Measurements from ENCODE around the gene MARCHF2.
"Not testable (repeated sequence)": the region's sequence is repeated elsewhere in the genome, so short reads cannot be mapped to it uniquely, and the experiment has no call there.

MARCHF2 gene

GRCh38 chr19:8377598-8377997 lies 35.5 kb upstream of the MARCHF2 start:
- no peak for ATAC-seq (replicated peaks; ENCODE audit: extremely low read depth, poor library complexity, severe bottlenecking)
- no peak for DNase-seq (ENCODE audit: low spot score in 2 of 2)
- Mint-ChIP-seq H3K4me3 (no peak overlapping the region), H3K27ac (ENCODE audit: low read depth) (no peak overlapping the region), H3K36me3 (ENCODE audit: insufficient read depth) (no peaks in the 10 kb centered on the region), H3K27me3 (no peaks in the 10 kb centered on the region), H3K4me1 (no peaks in the 10 kb centered on the region), H3K9me3 (no peaks in the 10 kb centered on the region)

- not testable (repeated sequence) for H3K4me1 Mint-ChIP-seq; DNase-seq (ENCODE audit: low spot score in 2 of 2); H3K9me3 Mint-ChIP-seq; H3K36me3 Mint-ChIP-seq (ENCODE audit: insufficient read depth); H3K27me3 Mint-ChIP-seq; H3K27ac Mint-ChIP-seq (ENCODE audit: low read depth); ATAC-seq (replicated peaks; ENCODE audit: extremely low read depth, poor library complexity, severe bottlenecking); H3K4me3 Mint-ChIP-seq
Measured at GRCh38 chr19:8379156-8379891, 33.8 kb upstream of the MARCHF2 start.

GRCh38 chr19:8384569-8384968 lies 28.5 kb upstream of the MARCHF2 start:
- not testable (repeated sequence) for ATAC-seq (replicated peaks; ENCODE audit: extremely low read depth, poor library complexity, severe bottlenecking); H3K4me3 Mint-ChIP-seq; H3K9me3 Mint-ChIP-seq; H3K36me3 Mint-ChIP-seq (ENCODE audit: insufficient read depth); H3K27me3 Mint-ChIP-seq; H3K4me1 Mint-ChIP-seq; DNase-seq (ENCODE audit: low spot score in 2 of 2); H3K27ac Mint-ChIP-seq (ENCODE audit: low read depth)

GRCh38 chr19:8385103-8385502 lies 28.0 kb upstream of the MARCHF2 start:
- ATAC-seq (replicated peaks; ENCODE audit: extremely low read depth, poor library complexity, severe bottlenecking); H3K4me1 Mint-ChIP-seq; H3K36me3 Mint-ChIP-seq (ENCODE audit: insufficient read depth); H3K9me3 Mint-ChIP-seq; H3K4me3 Mint-ChIP-seq; DNase-seq (ENCODE audit: low spot score in 2 of 2); H3K27me3 Mint-ChIP-seq; H3K27ac Mint-ChIP-seq (ENCODE audit: low read depth): not testable (repeated sequence)

- not testable (repeated sequence) for H3K27me3 Mint-ChIP-seq; H3K4me3 Mint-ChIP-seq; H3K36me3 Mint-ChIP-seq (ENCODE audit: insufficient read depth); H3K27ac Mint-ChIP-seq (ENCODE audit: low read depth); ATAC-seq (replicated peaks; ENCODE audit: extremely low read depth, poor library complexity, severe bottlenecking); DNase-seq (ENCODE audit: low spot score in 2 of 2); H3K4me1 Mint-ChIP-seq; H3K9me3 Mint-ChIP-seq
Measured at GRCh38 chr19:8385566-8385965, 27.5 kb upstream of the MARCHF2 start.

- DNase-seq (ENCODE audit: low spot score in 2 of 2); H3K4me3 Mint-ChIP-seq; ATAC-seq (replicated peaks; ENCODE audit: extremely low read depth, poor library complexity, severe bottlenecking); H3K9me3 Mint-ChIP-seq; H3K27ac Mint-ChIP-seq (ENCODE audit: low read depth); H3K27me3 Mint-ChIP-seq; H3K4me1 Mint-ChIP-seq; H3K36me3 Mint-ChIP-seq (ENCODE audit: insufficient read depth): not testable (repeated sequence)
Measured at GRCh38 chr19:8386419-8386818, 26.7 kb upstream of the MARCHF2 start.

GRCh38 chr19:8386990-8387389 lies 26.1 kb upstream of the MARCHF2 start:
- ATAC-seq (replicated peaks; ENCODE audit: extremely low read depth, poor library complexity, severe bottlenecking): no peak
- no peak overlapping the region for H3K4me3 Mint-ChIP-seq
- DNase-seq (ENCODE audit: low spot score in 2 of 2): no peak
- H3K27ac Mint-ChIP-seq (ENCODE audit: low read depth): no peak overlapping the region
- peaks cover 6% of the 10 kb centered on the region for H3K4me1 Mint-ChIP-seq
- H3K36me3 Mint-ChIP-seq (ENCODE audit: insufficient read depth): peaks cover 7% of the 10 kb centered on the region
- no peaks in the 10 kb centered on the region for H3K27me3 Mint-ChIP-seq
- no peaks in the 10 kb centered on the region for H3K9me3 Mint-ChIP-seq

- Mint-ChIP-seq H3K36me3 (ENCODE audit: insufficient read depth) (peaks cover 11% of the 10 kb centered on the region), H3K9me3 (no peaks in the 10 kb centered on the region), H3K4me1 (peaks cover 9% of the 10 kb centered on the region), H3K4me3 (no peak overlapping the region), H3K27me3 (no peaks in the 10 kb centered on the region), H3K27ac (ENCODE audit: low read depth) (no peak overlapping the region)
- no peak for DNase-seq (ENCODE audit: low spot score in 2 of 2)
- ATAC-seq (replicated peaks; ENCODE audit: extremely low read depth, poor library complexity, severe bottlenecking): no peak
Measured at GRCh38 chr19:8387688-8388611, 25.2 kb upstream of the MARCHF2 start.

- Mint-ChIP-seq H3K27me3 (no peaks in the 10 kb centered on the region), H3K27ac (ENCODE audit: low read depth) (no peak overlapping the region), H3K9me3 (no peaks in the 10 kb centered on the region), H3K36me3 (ENCODE audit: insufficient read depth) (peaks cover 11% of the 10 kb centered on the region), H3K4me3 (no peak overlapping the region), H3K4me1 (peaks cover 15% of the 10 kb centered on the region)
- no peak for ATAC-seq (replicated peaks; ENCODE audit: extremely low read depth, poor library complexity, severe bottlenecking)
- DNase-seq (ENCODE audit: low spot score in 2 of 2): no peak
Measured at GRCh38 chr19:8388612-8388958, 24.5 kb upstream of the MARCHF2 start.

GRCh38 chr19:8389891-8390616 lies 23.1 kb upstream of the MARCHF2 start, which contains the start of gene RAB11B:
RAB11B (plus strand) TSS chr19:8390360; CDS start chr19:8390417, 57 bp downstream.
- H3K27ac Mint-ChIP-seq (ENCODE audit: low read depth): peak within 1 kb of the TSS; percentile 91
- no peaks in the 10 kb centered on the region for H3K27me3 Mint-ChIP-seq
- peak within 1 kb of the TSS; percentile 88 for H3K4me3 Mint-ChIP-seq
- DNase-seq (ENCODE audit: low spot score in 2 of 2) (peak; percentile 89 to 98), ATAC-seq (replicated peaks; ENCODE audit: extremely low read depth, poor library complexity, severe bottlenecking) (peak; percentile 96)
- H3K9me3 Mint-ChIP-seq: no peaks in the 10 kb centered on the region
- H3K4me1 Mint-ChIP-seq: peaks cover 16% of the 10 kb centered on the region
- H3K36me3 Mint-ChIP-seq (ENCODE audit: insufficient read depth): peaks cover 11% of the 10 kb centered on the region

GRCh38 chr19:8390617-8390981 lies 22.5 kb upstream of the MARCHF2 start:
- peaks cover 14% of the 10 kb centered on the region for H3K36me3 Mint-ChIP-seq (ENCODE audit: insufficient read depth)
- peak overlapping the region; percentile 88 for H3K4me3 Mint-ChIP-seq
- DNase-seq (ENCODE audit: low spot score in 2 of 2) (peak; percentile 84 to 85), ATAC-seq (replicated peaks; ENCODE audit: extremely low read depth, poor library complexity, severe bottlenecking) (peak; percentile 55)
- H3K4me1 Mint-ChIP-seq: peaks cover 16% of the 10 kb centered on the region
- peak overlapping the region; percentile 91 for H3K27ac Mint-ChIP-seq (ENCODE audit: low read depth)
- no peaks in the 10 kb centered on the region for H3K27me3 Mint-ChIP-seq
- no peaks in the 10 kb centered on the region for H3K9me3 Mint-ChIP-seq

- no peak for DNase-seq (ENCODE audit: low spot score in 2 of 2)
- no peak for ATAC-seq (replicated peaks; ENCODE audit: extremely low read depth, poor library complexity, severe bottlenecking)
- Mint-ChIP-seq H3K9me3 (no peaks in the 10 kb centered on the region), H3K4me3 (peak overlapping the region; percentile 88), H3K36me3 (ENCODE audit: insufficient read depth) (peaks cover 14% of the 10 kb centered on the region), H3K27ac (ENCODE audit: low read depth) (peak overlapping the region; percentile 91), H3K4me1 (peaks cover 20% of the 10 kb centered on the region), H3K27me3 (no peaks in the 10 kb centered on the region)
Measured at GRCh38 chr19:8391198-8392016, 21.7 kb upstream of the MARCHF2 start.

Measured in central memory CD8-positive, alpha-beta T cell (primary cell).